ENCODE data around the gene LETMD1. TPM values are rescaled to one million over a fixed set of nuclear protein-coding genes. Genes with fewer than 3 reads are reported as not detected.
"Not testable (repeated sequence)": the region's sequence is repeated elsewhere in the genome, so short reads cannot be mapped to it uniquely, and the experiment has no call there.

LETMD1 gene
- total RNA-seq, 1 donor from 2014 or later, result 64.3 TPM

DNA sequence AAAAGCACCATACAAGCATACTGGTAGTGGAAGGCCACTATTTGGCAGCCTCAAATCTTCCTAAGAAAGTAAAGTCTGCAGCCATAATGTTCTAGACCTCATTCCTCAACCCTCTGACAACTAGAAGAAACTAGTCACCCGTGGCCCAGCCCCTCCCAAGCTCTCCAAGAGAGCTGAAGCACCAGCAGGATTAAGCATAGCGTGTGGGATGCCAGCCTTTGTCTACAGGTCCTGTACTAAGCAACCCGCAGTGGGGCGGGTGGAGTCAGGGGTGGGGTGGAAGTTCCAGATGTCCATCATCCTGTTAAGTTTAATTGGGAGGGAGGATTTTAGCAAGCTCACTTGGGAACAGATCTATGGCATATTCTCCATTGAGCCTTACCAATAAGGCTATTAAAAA is 36.2 kb upstream of the LETMD1 start:
- Histone ChIP-seq H3K4me1 (peaks cover 37% of the 10 kb centered on the region), H3K4me3 (no peak overlapping the region), H3K9me3 (no peaks in the 10 kb centered on the region), H3K27ac (no peak overlapping the region), H3K36me3 (peaks cover 0 to 11% of the 10 kb centered on the region in 2 donors), H3K27me3 (no peaks in the 10 kb centered on the region)
- DNase-seq (ENCODE audit: extremely low spot score in 2 of 2), result no peak
- intact Hi-C loops (cut with DNase I), result no loop called here
- no peak for TF ChIP-seq CTCF (IDR thresholded peaks at IDR 0.05)
- TF ChIP-seq POLR2AphosphoS5 (IDR thresholded peaks at IDR 0.05; ENCODE audit: insufficient read depth in 1 of 2, low read depth in 1 of 2), result no peak
- no peak for TF ChIP-seq POLR2A (IDR thresholded peaks at IDR 0.05)

DNA sequence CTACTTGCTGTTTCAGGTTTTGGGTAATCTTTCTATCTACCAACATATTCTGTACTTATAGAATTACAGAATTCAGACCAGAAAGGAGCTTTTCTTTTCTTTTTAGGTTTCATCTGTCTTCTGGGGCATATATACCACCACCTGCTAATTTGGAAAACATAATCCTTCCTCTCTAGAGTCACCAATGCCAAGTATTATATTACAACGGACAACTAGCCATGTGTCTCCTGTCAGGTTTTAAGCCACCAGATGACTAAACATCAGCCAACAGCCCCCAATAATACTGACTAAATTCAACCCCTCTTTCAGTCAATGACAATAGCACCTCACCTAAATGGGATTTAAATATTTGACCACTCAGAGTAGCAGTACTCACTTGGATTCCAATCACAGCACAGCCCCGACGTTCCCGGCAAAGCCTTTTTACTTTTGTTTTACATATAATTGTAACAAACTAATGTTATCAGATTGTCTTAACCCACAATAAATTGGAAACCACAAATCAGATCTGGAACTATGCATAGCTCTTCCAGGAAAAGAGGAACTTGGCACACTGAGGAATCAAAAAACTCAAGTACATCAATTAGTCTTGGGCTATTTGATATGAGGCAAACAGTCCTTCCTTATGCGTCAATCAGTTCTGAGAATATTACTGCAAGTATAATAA is 35.4 kb upstream of the LETMD1 start:
- H3K9me3 ChIP-seq, result no peaks in the 10 kb centered on the region
- no peak overlapping the region for H3K4me3 ChIP-seq
- no peak for TF ChIP-seq POLR2A (IDR thresholded peaks at IDR 0.05)
- no peak for TF ChIP-seq POLR2AphosphoS5 (IDR thresholded peaks at IDR 0.05; ENCODE audit: insufficient read depth in 1 of 2, low read depth in 1 of 2)
- no peak for TF ChIP-seq CTCF (IDR thresholded peaks at IDR 0.05)
- no peak overlapping the region for H3K27ac ChIP-seq
- peaks cover 0 to 3% of the 10 kb centered on the region in 2 donors for H3K36me3 ChIP-seq
- peaks cover 37% of the 10 kb centered on the region for H3K4me1 ChIP-seq
- no peaks in the 10 kb centered on the region for H3K27me3 ChIP-seq
- intact Hi-C loops (cut with DNase I), result no loop called here
- no peak for DNase-seq (ENCODE audit: extremely low spot score in 2 of 2)

DNA sequence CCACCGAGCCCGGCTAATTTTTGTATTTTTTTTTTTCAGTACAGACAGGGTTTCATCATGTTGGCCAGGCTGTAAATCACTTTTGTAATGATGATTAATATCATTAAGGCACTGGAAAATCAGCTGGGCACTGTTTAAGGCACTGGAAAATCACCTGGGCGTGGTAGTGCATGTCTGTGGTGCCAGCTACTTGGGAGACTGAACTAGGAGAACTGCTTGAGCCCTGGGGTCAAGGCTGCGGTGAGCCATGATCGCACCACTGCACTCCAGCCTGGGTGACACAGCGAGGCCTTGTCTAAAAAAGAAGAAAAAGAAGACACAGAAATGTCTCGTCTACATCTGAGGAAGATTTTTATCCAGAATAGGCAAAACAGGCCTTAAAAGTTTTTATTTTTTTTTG is 34.7 kb upstream of the LETMD1 start:
- DNase-seq (ENCODE audit: extremely low spot score in 2 of 2), result no peak
- intact Hi-C loops (cut with DNase I), result no loop called here
- H3K4me3 ChIP-seq, result no peak overlapping the region
- no peaks in the 10 kb centered on the region for H3K27me3 ChIP-seq
- no peaks in the 10 kb centered on the region for H3K36me3 ChIP-seq
- H3K27ac ChIP-seq, result no peak overlapping the region
- peaks cover 37% of the 10 kb centered on the region for H3K4me1 ChIP-seq
- H3K9me3 ChIP-seq, result no peaks in the 10 kb centered on the region
- no peak for TF ChIP-seq POLR2AphosphoS5 (IDR thresholded peaks at IDR 0.05; ENCODE audit: insufficient read depth in 1 of 2, low read depth in 1 of 2)
- TF ChIP-seq CTCF (IDR thresholded peaks at IDR 0.05), result no peak
- TF ChIP-seq POLR2A (IDR thresholded peaks at IDR 0.05), result no peak

GRCh38 chr12:51014467-51014866 is 33.7 kb upstream of the LETMD1 start:
- H3K4me3 ChIP-seq; DNase-seq (ENCODE audit: extremely low spot score in 2 of 2); H3K36me3 ChIP-seq; H3K27ac ChIP-seq; intact Hi-C loops (cut with DNase I); H3K9me3 ChIP-seq; H3K27me3 ChIP-seq: not testable (repeated sequence)
- peaks cover 37% of the 10 kb centered on the region for H3K4me1 ChIP-seq

GRCh38 chr12:51017452-51017851 is 30.7 kb upstream of the LETMD1 start:
- intact Hi-C loops (cut with DNase I), result no loop called here
- no peak overlapping the region for H3K4me3 ChIP-seq
- TF ChIP-seq CTCF (IDR thresholded peaks at IDR 0.05) (no peak), POLR2AphosphoS5 (IDR thresholded peaks at IDR 0.05; ENCODE audit: insufficient read depth in 1 of 2, low read depth in 1 of 2) (no peak), POLR2A (IDR thresholded peaks at IDR 0.05) (no peak)
- H3K4me1 ChIP-seq, result peaks cover 19% of the 10 kb centered on the region
- H3K27ac ChIP-seq, result no peak overlapping the region
- H3K9me3 ChIP-seq, result no peaks in the 10 kb centered on the region
- no peaks in the 10 kb centered on the region for H3K27me3 ChIP-seq
- DNase-seq (ENCODE audit: extremely low spot score in 2 of 2), result no peak
- no peaks in the 10 kb centered on the region for H3K36me3 ChIP-seq
